Stimulated activated CD4-positive, alpha-beta T cell treated with anti-CD3 and anti-CD28 coated beads, Interleukin-4, amount 100 ng/mL, for 48 hours (primary cell): ENCODE measurements around the gene ASB10.

ENCODE experiments used
- DNase-seq, 2 donors: peaks; one replicate each; pipeline ENCODE4 v3.0.0-alpha.2; 2020; ENCODE audit warnings: low read depth in 2 of 2

The ASB10 gene

DNA sequence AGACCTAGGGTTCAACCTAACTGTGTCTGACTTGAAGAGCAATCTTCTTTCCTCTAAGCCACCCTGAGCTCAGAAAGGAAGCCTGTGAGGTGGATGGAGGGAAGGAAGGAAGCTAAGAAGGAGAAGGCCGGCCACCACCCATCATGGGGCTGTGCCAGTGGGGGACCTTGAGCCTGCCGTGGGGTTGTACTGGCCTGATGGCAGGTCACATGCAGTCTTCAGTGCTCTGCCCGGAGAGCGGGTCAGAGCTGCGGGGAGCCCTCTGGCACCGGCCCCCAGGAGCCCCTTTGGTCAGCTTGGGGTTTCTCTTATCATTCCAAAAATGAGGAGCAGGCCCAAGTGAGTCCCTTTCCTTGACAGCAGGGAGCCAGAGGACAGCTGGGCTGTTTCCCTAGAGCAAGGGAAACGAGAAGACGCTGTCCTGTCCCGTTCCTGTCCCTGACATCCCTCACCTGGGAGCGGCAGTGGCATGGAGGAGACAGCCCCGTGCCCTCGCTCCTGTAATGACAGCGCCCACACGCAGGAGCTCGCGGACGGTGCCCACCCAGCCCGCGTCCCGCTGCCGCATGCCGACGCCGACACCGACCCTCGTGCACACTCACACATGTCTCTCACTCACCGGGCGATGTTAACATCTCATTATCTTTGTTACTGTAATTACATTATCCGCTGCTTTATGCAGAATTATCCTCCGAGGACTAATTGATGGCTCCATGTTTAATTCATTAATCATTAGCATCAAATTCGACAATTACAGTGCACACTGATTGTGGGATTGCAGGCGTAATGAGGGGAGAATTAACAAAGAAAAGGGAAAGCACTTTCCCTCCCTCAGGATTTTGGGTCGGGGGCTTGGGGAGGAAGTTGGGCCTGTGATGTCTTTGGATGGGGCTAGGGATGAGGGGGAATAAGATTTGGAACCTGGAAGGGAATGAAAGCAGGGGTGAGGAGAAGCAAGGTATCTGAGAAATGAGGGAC lies 50.9 kb downstream of the ASB10 start:
- no peak for DNase-seq

GRCh38 chr7:151135525-151135845 lies 51.6 kb downstream of the ASB10 start:
- DNase-seq: no peak

DNA sequence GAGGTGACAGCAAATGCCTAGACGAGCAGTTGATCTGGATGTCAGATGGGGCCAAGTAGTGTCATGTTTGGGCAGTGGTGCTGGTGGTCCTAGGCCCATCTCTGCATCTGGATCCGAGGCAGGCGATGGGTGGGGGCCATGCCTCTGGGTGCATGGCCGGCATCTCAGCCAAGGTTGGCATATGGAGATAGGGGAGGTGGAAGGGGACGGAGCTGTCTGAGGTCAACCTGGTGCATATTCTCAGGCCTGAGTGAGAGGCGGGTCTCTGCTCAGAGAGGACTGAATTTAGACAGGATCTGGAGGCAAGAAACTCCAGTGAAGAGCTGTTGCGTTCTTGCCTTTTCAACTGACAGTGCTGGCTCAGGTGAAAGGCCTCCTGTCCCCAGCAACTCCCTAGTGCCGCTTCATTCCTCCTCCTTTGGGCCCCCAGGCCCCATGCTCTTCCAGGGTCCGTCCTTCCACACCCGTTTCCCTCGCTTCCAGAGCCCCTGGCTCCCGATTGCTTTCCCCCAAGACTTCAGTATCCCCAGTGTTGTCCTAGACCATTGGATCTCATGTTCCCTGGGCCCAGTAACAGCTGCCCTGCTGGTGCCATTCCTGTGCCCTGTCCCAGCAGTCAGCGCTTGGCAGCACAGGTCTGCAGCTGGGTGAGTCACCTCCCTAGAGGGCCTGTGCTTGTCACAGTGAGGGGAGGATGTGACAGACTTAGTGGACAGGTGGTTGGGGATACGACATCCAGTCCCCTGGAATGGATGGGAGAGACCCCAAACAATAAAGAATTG lies 52.1 kb downstream of the ASB10 start:
- no peak for DNase-seq

DNA sequence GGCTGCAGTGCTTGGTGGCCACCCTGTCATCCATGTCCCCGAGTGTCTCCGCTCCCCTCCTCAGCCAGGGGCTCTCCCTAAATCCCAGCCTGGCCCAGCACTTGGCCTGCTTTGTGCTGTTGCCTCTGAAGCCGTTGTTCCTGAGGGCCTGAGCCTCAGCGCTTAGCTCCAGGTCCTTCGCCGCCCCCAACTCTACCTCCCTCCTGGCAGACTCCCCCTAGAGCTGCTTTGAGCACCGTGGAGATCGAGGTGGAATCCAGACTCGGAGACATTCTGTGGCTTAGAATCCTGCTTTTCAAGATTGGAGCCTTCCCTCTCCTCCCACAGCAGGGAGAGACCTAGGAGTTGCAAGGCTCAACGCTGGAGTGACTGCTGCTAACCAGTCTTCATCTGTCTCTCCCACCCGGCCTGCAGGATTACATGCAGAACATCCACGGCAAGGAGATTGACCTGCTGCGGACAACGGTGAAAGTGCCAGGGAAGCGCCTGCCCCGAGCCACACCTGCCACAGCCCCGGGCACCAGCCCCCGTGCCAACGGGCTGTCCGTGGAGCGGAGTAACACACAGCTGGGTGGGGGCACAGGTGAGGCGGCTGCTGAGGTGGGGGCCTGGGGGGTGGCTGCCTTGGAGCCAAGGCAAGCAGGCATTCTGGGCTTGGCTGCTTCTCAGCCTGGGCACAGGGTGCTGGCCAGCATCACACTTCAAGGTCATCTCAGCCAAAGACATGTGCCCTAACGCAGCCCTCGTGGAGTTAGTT lies 52.9 kb downstream of the ASB10 start:
- no peak for DNase-seq

DNA sequence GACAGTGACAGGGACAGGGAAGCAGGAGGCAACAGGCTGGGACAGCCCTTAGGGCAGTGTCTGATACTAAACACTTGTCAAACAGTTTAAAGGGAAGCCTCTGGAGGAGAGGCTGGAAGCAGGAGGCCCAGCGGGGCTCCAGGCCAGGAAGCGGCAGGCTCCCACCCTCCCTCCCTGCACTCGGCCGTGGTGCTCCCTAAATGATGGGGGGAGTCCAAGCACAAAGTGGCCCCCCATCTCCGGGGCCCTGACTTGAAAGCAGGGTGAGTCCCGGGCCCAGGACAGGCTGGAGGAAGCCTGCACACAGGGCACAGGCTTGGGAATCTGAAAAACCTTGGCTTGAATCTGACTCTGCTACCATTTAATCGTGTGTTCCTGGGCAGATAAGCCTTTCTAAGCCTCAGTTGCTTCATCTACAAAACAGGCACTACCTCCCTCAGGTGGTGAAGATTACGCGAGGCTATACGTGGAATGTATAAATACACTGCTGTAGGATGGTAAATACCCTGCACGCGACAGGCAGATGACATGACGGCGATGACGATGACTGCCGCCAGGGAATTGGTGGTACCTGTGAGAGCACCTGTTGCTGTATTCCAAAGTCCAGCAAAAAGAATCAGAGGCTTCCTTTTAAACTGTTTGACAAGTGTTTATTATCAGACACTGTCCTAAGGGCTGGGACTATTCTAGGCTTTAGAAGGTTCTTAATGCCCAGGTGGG lies 53.6 kb downstream of the ASB10 start:
- no peak for DNase-seq

DNA sequence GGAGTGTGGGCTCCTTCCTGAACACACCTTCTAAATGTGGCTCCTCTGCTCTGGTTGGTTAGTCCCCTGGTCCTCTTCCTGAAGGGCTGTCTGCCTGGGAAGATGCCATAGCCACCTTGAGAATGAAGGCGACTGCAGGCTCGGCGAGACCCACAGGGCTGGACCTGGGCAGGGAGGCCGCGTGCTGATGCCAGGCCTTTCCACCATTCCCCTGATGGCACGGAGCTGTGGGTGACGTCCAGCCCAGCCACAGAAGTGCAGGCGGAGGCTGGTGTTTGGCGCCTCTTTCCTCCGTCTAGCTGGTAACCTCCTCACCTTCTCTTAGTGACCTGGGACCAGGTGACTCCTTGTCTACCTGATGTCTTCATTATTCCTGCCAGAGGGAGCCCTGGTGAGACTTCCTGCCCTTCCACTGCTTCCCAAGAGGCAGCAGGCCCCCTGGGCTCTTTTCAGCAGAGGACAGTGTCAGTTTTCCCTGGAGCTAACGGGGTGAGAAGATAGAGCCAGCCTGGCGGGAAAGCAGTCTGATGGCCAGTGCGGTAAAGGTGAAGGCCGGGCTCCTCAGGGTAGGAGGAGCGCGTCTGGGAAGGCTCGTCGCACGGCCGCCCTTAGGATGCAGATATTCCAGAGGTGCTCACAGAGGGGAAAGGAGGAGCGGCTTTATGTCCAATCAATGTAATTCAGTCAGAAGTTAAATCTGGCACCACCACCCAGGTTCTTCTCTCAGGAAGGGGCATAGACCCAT lies 54.4 kb downstream of the ASB10 start:
- DNase-seq: no peak

DNA sequence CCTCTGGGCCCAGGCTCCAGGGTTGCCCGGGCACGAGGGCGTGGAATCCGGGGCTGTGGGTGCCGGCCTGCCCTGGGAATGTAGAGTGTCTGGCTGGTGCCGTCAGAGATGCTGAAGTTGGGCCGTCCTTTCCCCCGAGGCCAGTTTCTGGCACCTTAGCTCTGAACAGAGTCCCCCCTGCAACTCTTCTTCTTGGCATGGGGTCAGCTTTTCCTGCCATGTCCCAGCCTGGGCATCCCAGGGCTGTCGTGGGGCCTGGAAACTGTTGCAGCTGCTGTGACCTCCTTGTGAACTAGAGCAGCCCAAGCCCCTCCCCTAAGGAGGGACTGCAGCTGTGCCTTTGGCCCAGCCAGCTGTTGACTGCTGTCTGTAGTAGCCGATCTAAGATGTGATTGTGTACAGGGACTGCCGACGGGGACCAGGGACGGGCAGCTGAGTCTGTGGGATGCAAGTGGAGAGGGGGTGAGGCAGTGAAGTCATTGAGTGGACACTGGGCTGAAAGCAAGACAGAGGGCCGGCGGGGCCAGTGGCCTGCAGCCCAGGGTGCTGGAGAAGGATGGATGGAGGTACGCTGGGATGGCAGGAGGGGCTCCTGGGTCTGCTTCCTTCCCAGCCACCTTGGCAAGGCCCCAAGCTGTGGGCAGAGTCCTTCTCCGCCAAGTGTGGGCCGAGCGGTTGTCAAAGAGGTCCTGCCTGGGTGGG lies 55.3 kb downstream of the ASB10 start:
- DNase-seq: no peak

DNA sequence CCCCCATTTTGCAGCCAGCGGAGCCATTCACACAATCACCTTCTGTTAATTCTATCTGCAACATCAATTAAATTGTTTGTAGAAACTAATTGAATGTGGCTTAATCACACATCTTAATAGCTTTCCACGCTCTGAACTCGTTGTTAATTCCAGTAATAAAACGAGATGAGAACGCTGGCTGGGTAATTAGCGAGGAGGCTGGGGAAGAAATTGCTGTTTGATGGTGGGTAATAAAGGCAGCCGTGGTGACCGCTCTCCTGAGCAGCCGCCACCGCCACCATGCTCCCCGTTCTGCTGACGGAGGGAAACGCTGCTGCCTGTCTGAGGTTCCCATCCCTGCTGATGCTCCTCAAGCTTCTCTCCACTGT lies 55.8 kb downstream of the ASB10 start:
- no peak for DNase-seq

GRCh38 chr7:151130741-151131157 lies 56.3 kb downstream of the ASB10 start:
- DNase-seq: no peak

- no peak for DNase-seq
These were observed 57.0 kb downstream of the ASB10 start for GRCh38 chr7:151129960-151130591.

DNA sequence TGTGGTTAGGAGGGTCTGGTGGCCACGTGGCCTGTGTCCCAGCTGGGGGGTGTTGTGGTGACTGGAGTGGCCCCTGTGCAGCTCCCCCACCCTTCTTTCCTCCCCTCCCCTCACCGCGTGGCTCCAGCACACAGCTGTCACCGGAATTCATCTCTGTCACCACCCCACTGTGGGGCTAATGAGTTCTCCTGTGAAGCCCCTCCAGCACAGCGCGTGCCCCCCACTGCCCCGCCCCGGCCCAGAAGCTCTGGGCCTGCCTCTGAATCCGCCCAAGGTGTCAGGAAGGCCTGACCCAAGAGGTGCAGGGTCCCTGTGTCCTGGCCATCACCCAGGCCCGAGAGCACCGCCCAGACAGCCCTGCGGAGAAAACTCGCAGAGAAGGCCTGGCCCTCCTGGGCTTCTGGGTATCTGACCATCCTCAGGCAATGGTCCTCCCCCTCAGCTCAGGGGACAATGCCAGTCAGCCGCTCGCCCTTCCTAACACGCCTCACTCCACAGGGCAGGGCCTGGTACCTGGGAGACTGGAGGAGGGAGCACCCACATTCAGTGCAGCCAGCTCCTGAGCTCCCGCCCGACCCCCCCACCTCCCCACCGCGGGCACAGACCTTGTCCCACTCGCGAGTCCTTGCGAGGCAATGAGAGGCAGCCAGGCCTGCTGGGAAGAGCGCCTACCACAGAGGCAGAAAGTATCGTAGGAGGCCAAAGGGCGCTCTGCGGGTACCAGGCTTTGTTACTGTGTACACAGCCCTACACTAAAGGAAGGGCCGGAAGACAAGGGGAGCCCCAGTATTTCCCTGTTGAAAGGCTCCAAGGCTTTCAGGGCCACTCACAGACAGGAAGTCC lies 57.7 kb downstream of the ASB10 start:
- DNase-seq: no peak

DNA sequence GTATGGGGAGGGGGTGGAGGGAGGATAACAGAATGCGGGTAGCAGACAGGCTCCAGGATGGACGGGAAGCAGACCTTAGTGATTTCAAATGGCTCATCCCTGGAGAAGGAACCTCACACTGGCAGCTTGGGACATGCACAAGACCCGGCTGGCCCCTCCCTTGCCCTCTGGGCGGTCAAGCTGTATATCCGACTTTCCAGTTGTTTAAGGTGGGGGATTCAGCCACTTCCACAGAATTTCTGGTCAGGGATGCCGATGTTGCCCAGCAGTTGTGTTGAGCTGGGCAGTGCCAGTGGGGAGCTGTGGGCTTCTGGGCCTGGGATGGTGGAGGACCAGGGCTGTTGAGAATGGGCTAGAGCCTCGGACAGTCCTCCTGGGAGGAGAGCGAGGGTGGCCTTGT lies 58.3 kb downstream of the ASB10 start:
- DNase-seq: no peak

DNA sequence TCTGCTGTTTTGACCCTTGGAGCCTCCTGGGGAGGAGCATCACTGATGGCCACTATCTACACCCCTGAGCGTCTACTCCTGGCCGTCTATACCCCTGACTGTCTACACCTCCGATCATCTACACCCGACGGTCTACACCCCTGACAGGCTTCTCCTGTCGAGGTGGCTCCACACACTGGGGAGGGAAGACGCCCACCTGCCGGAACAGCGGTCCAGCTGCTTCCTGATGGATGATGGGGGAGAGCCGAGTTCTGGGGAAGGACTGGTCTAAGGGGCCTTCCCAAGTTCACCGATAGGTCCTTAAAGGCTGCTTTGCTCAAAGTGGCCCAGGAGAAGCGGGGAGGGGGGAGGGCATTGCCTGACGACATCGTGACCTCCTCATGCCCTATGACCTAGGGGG lies 58.9 kb downstream of the ASB10 start:
- no peak for DNase-seq

DNA sequence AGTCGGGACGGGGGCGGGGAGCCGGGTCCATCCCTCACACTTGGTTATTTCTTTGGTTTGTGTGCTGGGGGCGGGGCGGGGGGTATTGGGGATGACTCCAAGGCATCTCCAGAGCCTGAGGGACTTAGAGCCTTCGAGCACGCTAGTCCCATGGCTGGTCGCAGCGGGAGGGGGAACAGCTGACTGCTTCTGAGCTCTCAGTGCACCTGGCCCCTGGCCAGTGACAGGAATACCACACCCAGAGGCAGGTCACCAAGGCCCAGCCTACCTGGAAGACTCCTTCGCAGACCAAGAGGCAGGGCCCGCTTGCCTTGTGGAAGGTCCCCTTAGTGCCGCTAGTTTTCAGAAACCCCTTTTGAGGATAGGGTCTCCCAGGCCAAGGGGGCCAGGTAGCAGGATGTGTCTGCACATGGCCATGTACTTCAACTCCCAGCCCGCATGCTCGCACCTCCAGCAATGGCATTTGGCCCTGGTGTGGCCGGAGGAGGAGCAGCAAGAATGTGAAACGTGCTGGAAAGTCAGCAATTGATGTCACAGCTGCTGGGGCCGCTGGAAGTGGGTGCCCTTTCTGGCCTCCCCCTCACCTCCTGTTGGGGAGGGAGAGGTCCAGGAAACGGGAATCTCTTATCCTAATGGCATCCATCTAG lies 60.4 kb downstream of the ASB10 start:
- no peak for DNase-seq

- DNase-seq: no peak
These were observed 61.1 kb downstream of the ASB10 start for GRCh38 chr7:151125846-151126481.
